Kidney tubule cell (primary cell): ENCODE results near the gene KIF3C.

Experiments
- DNase-seq: peaks from one replicate; pipeline ENCODE4 v3.0.0-alpha.2; 2018; ENCODE audit warnings: low spot score

Gene KIF3C

DNA sequence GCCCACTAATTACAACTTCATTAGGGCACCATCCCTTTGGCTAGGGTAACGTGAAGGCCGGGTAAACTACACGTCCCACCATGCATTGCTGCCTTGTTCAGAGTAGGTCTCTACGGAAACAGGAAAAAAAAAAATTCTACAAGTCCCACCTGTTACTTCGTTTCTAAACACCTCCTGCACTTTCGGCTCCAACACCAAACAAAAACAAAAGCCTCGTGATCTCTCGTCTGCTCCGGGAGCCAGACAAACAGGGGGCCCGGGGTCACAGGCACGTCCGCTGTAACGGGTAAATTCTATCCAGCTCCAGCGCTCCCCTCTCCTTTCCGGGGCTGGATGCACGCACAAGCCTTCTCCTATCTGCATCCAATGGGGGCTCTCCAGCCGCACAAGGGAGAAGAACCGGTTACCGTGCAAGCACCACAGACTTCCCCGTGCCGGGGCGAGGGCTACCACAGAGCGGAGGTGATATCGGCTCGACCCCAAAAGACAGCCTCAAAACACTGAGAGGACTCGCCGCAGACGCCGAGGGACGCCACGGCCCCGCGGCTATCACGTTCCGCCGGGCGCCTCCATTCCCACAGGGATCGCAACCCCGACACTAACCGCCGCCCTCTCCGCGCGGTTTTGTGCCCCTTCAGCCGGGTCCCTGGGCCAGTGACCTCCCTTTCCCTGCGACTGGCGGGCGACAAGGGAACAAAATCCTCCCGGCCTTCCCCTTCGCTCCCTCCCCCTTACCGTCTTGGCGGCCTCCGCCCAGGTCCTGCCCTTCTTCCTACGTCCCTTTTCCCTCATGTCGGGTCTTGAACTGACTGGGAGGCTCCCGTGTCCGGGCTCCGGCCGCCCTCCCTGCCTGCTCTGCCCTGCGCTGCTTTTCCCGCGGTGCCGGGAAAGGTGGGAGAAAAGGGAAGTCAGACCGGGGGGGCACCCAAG, 104.6 kb downstream of the KIF3C start:
- DNase-seq: peak; percentile 67
